ENCODE data around the gene TTLL9. TPM values are rescaled to one million over a fixed set of nuclear protein-coding genes. Genes with fewer than 3 reads are reported as not detected.

TTLL9 gene
- total and polyA plus RNA-seq, 4 donors, result 0.06 to 0.08 TPM; not detected in 2

- Histone ChIP-seq H3K9ac (ENCODE audit: low read depth in 1 of 2, low read length in 2 of 2) (no peak overlapping the region), H3K4me3 (ENCODE audit: low read depth in 1 of 3, low read length in 3 of 3) (no peak overlapping the region), H3K27me3 (ENCODE audit: control insufficient read depth in 4 of 4, insufficient read depth in 4 of 4, low read length in 3 of 4) (peaks cover 3 to 9% (median 6%) of the 10 kb centered on the region in 4 donors), H3K27ac (ENCODE audit: low read depth in 1 of 2, low read length in 2 of 2) (no peak overlapping the region), H3K36me3 (ENCODE audit: control insufficient read depth in 4 of 4, insufficient read depth in 3 of 4, low read depth in 1 of 4, low read length in 3 of 4) (no peaks in the 10 kb centered on the region), H3K4me1 (ENCODE audit: control insufficient read depth in 4 of 4, insufficient read depth in 4 of 4, low read length in 3 of 4) (peaks cover 0 to 4% (median 0%) of the 10 kb centered on the region in 4 donors), H3K9me3 (ENCODE audit: control insufficient read depth in 4 of 4, low read length in 3 of 4) (no peaks in the 10 kb centered on the region)
- TF ChIP-seq REST (IDR thresholded peaks at IDR 0.05) (peak; percentile 21), CTCF (IDR thresholded peaks at IDR 0.05; ENCODE audit: low read depth, low read length, missing input control) (no peak)
- WGBS, result 10% methylated on average over 5 of the region's 5 CpGs
- no peak for DNase-seq (ENCODE audit: low spot score)
These were observed 96.7 kb downstream of the TTLL9 start for GRCh38 chr20:31966991-31967655.

- 5% methylated on average over 38 of the region's 38 CpGs for WGBS
- no peak for TF ChIP-seq REST (IDR thresholded peaks at IDR 0.05)
- TF ChIP-seq ZBTB33 (IDR thresholded peaks at IDR 0.05), result no peak
- TF ChIP-seq CTCF (IDR thresholded peaks at IDR 0.05; ENCODE audit: low read depth, low read length, missing input control), result no peak
- no peak for TF ChIP-seq HNF4G (IDR thresholded peaks at IDR 0.05)
- TF ChIP-seq EGR1 (IDR thresholded peaks at IDR 0.05; ENCODE audit: low read depth in 2 of 2), result no peak
- no peak for TF ChIP-seq FOXA1 (IDR thresholded peaks at IDR 0.05)
- no peak for DNase-seq (ENCODE audit: low spot score)
- peaks cover 3 to 9% (median 6%) of the 10 kb centered on the region in 4 donors for H3K27me3 ChIP-seq (ENCODE audit: control insufficient read depth in 4 of 4, insufficient read depth in 4 of 4, low read length in 3 of 4)
- H3K4me1 ChIP-seq (ENCODE audit: control insufficient read depth in 4 of 4, insufficient read depth in 4 of 4, low read length in 3 of 4), result peaks cover 0 to 4% (median 0%) of the 10 kb centered on the region in 4 donors
- peak within 1 kb of the TSS in 1 of 3 donors; percentile 32 for H3K4me3 ChIP-seq (ENCODE audit: low read depth in 1 of 3, low read length in 3 of 3)
- no peaks in the 10 kb centered on the region for H3K9me3 ChIP-seq (ENCODE audit: control insufficient read depth in 4 of 4, low read length in 3 of 4)
- no peak within 1 kb of the TSS for H3K27ac ChIP-seq (ENCODE audit: low read depth in 1 of 2, low read length in 2 of 2)
- no peaks in the 10 kb centered on the region for H3K36me3 ChIP-seq (ENCODE audit: control insufficient read depth in 4 of 4, insufficient read depth in 3 of 4, low read depth in 1 of 4, low read length in 3 of 4)
- no peak within 1 kb of the TSS for H3K9ac ChIP-seq (ENCODE audit: low read depth in 1 of 2, low read length in 2 of 2)
These were observed 97.4 kb downstream of the TTLL9 start, which contains the start of gene XKR7 for GRCh38 chr20:31967830-31968249. XKR7 (plus strand) TSS chr20:31968151; CDS start chr20:31968176, 25 bp downstream.
